Ecto neural progenitor cell (in vitro differentiated cells): Measurements from ENCODE around the gene PARP3.

Experiments
- DNase-seq: peaks from one replicate; pipeline ENCODE4 v3.0.0-alpha.2; 2018; ENCODE audit warnings: low spot score

PARP3 gene

GRCh38 chr3:51966922-51967383 lies 24.8 kb downstream of the PARP3 start:
- DNase-seq: no peak

- peak; percentile 89 for DNase-seq
These were observed 25.4 kb downstream of the PARP3 start, which contains the start of gene PCBP4 for GRCh38 chr3:51967384-51968169. Gene PCBP4 (minus strand): TSS chr3:51967454. CDS start chr3:51961240, 6,214 bp downstream.

- DNase-seq: peak; percentile 82
These were observed 26.1 kb downstream of the PARP3 start for GRCh38 chr3:51968170-51968775.

- no peak for DNase-seq
These were observed 26.9 kb downstream of the PARP3 start for GRCh38 chr3:51968883-51969678.

- no peak for DNase-seq
These were observed 27.7 kb downstream of the PARP3 start for GRCh38 chr3:51969841-51970240.

GRCh38 chr3:51970606-51971300 lies 28.6 kb downstream of the PARP3 start:
- DNase-seq: no peak

- no peak for DNase-seq
These were observed 29.2 kb downstream of the PARP3 start for GRCh38 chr3:51971350-51971749.

- no peak for DNase-seq
These were observed 32.3 kb downstream of the PARP3 start for GRCh38 chr3:51974277-51974962.

- DNase-seq: peak; percentile 81
These were observed 33.0 kb downstream of the PARP3 start, which contains the start of gene ABHD14A for GRCh38 chr3:51974963-51975851. Gene ABHD14A (plus strand): TSS chr3:51975064. CDS start chr3:51975136, 72 bp downstream.

- peak; percentile 79 for DNase-seq
These were observed 33.8 kb downstream of the PARP3 start for GRCh38 chr3:51975852-51976549.

GRCh38 chr3:51977446-51978142 lies 35.4 kb downstream of the PARP3 start:
- no peak for DNase-seq

- no peak for DNase-seq
These were observed 36.0 kb downstream of the PARP3 start for GRCh38 chr3:51978143-51978502.

- DNase-seq: no peak
These were observed 38.1 kb downstream of the PARP3 start for GRCh38 chr3:51980253-51980652.

GRCh38 chr3:51982352-51982837 lies 40.2 kb downstream of the PARP3 start:
- DNase-seq: no peak

- peak; percentile 94 for DNase-seq
These were observed 40.8 kb downstream of the PARP3 start, which contains the start of gene ACY1 for GRCh38 chr3:51982838-51983577. Gene ACY1 (plus strand): TSS chr3:51983535. CDS start chr3:51984065, 530 bp downstream.

GRCh38 chr3:51983578-51984268 lies 41.6 kb downstream of the PARP3 start:
- DNase-seq: no peak

GRCh38 chr3:51984269-51984647 lies 42.1 kb downstream of the PARP3 start:
- no peak for DNase-seq
